Chondrocyte (in vitro differentiated cells): ENCODE results near the gene LRRK1. TPM values are rescaled to one million over a fixed set of nuclear protein-coding genes. Genes with fewer than 3 reads are reported as not detected.

ENCODE experiments used
- DNase-seq: peaks from one replicate; pipeline ENCODE4 v3.0.0; 2021; ENCODE audit warnings: mixed read lengths, low spot score
- H3K27ac Mint-ChIP-seq: one replicate; pipeline ENCODE4 v1.8.0; 2021; ENCODE audit warnings: mild to moderate bottlenecking, moderate library complexity, mixed read lengths; ENCODE audit not compliant: unreplicated experiment
- H3K27me3 Mint-ChIP-seq: 2 replicates; pipeline ENCODE4 v1.8.0; 2021; ENCODE audit warnings: low read depth, mixed read lengths
- H3K36me3 Mint-ChIP-seq: 2 replicates; pipeline ENCODE4 v1.8.0; 2021; ENCODE audit warnings: low read depth, mixed read lengths
- H3K4me1 Mint-ChIP-seq: 2 replicates; pipeline ENCODE4 v1.8.0; 2021; ENCODE audit warnings: low read depth, mild to moderate bottlenecking, mixed read lengths
- H3K4me3 Mint-ChIP-seq: one replicate; pipeline ENCODE4 v1.8.0; 2021; ENCODE audit warnings: mild to moderate bottlenecking, moderate library complexity, mixed read lengths; ENCODE audit not compliant: unreplicated experiment
- H3K9me3 Mint-ChIP-seq: 2 replicates; pipeline ENCODE4 v1.8.0; 2021; ENCODE audit warnings: low read depth, mixed read lengths
- CTCF ChIP-seq: fragments of 200-600 bp; sonication (generic); IDR thresholded peaks from 2 replicates; pipeline ENCODE4 v1.5.0; 2021; ENCODE audit warnings: antibody characterized with exemption, mild to moderate bottlenecking, moderate library complexity
- total RNA-seq: library from RNA; stranded (reverse); gene quantifications from 3 replicates; pipeline ENCODE4 v1.2.1, GENCODE V29; 2021

Gene LRRK1
- total RNA-seq, 1 donor from 2014 or later = 10.1 TPM

- Mint-ChIP-seq H3K36me3 (no peaks in the 10 kb centered on the region), H3K27me3 (no peaks in the 10 kb centered on the region), H3K4me1 (peaks cover 30% of the 10 kb centered on the region), H3K27ac (no peak overlapping the region), H3K9me3 (no peaks in the 10 kb centered on the region), H3K4me3 (no peak overlapping the region)
- DNase-seq = no peak
- TF ChIP-seq CTCF = no peak
Measured at GRCh38 chr15:100898152-100898490, 21.0 kb upstream of the LRRK1 start.

- Mint-ChIP-seq H3K27me3 (no peaks in the 10 kb centered on the region), H3K4me1 (peaks cover 25% of the 10 kb centered on the region), H3K9me3 (no peaks in the 10 kb centered on the region), H3K27ac (no peak overlapping the region), H3K4me3 (no peak overlapping the region), H3K36me3 (no peaks in the 10 kb centered on the region)
- no peak for DNase-seq
- no peak for TF ChIP-seq CTCF
Measured at GRCh38 chr15:100898661-100899462, 20.3 kb upstream of the LRRK1 start.

GRCh38 chr15:100899601-100900000 is 19.6 kb upstream of the LRRK1 start:
- peaks cover 18% of the 10 kb centered on the region for H3K4me1 Mint-ChIP-seq
- no peak for DNase-seq

GRCh38 chr15:100900136-100900794 is 18.9 kb upstream of the LRRK1 start:
- DNase-seq = no peak
- no peak for TF ChIP-seq CTCF
- no peak overlapping the region for H3K27ac Mint-ChIP-seq
- peaks cover 17% of the 10 kb centered on the region for H3K4me1 Mint-ChIP-seq
- peaks cover 4% of the 10 kb centered on the region for H3K9me3 Mint-ChIP-seq
- H3K4me3 Mint-ChIP-seq = no peak overlapping the region
- H3K27me3 Mint-ChIP-seq = no peaks in the 10 kb centered on the region
- H3K36me3 Mint-ChIP-seq = no peaks in the 10 kb centered on the region

More at GRCh38 chr15:100899601-100900000, 19.6 kb upstream of the LRRK1 start:
- Mint-ChIP-seq H3K27me3 (no peaks in the 10 kb centered on the region), H3K4me3 (no peak overlapping the region), H3K36me3 (no peaks in the 10 kb centered on the region), H3K27ac (no peak overlapping the region), H3K9me3 (peaks cover 4% of the 10 kb centered on the region)
- TF ChIP-seq CTCF = no peak

GRCh38 chr15:100900795-100901169 is 18.4 kb upstream of the LRRK1 start:
- DNase-seq = no peak
- H3K9me3 Mint-ChIP-seq = peaks cover 4% of the 10 kb centered on the region
- TF ChIP-seq CTCF = no peak
- H3K4me1 Mint-ChIP-seq = peaks cover 17% of the 10 kb centered on the region
- no peak overlapping the region for H3K27ac Mint-ChIP-seq
- no peaks in the 10 kb centered on the region for H3K27me3 Mint-ChIP-seq
- H3K36me3 Mint-ChIP-seq = no peaks in the 10 kb centered on the region
- H3K4me3 Mint-ChIP-seq = no peak overlapping the region
